GM12864 (cell line): ENCODE results near the gene NEURL4.

Source experiments
- DNase-seq: peaks from one replicate; pipeline ENCODE4 v3.0.0-alpha.2; 2011; ENCODE audit warnings: low read depth
- H3K4me3 ChIP-seq: 2 replicates; pipeline ENCODE4 v1.5.1; 2011; ENCODE audit warnings: mild to moderate bottlenecking, low read depth, low read length, control low read depth
- CTCF ChIP-seq: IDR thresholded peaks from 2 replicates; pipeline ENCODE4 v1.5.1; 2011; ENCODE audit warnings: low read depth, mild to moderate bottlenecking, moderate library complexity, low read length, control low read depth, inconsistent platforms; ENCODE audit errors: missing control alignments

NEURL4 gene

GRCh38 chr17:7354262-7354843 is 25.2 kb upstream of the NEURL4 start:
- TF ChIP-seq CTCF: no peak
- DNase-seq: no peak
- no peak overlapping the region for H3K4me3 ChIP-seq

- no peak for DNase-seq
- no peak for TF ChIP-seq CTCF
- H3K4me3 ChIP-seq: peak overlapping the region; percentile 56; the same call in 1 of the 2 replicates
Measured at GRCh38 chr17:7352910-7353635, 23.9 kb upstream of the NEURL4 start.

GRCh38 chr17:7352503-7352889 is 23.4 kb upstream of the NEURL4 start:
- peak overlapping the region; percentile 56 for H3K4me3 ChIP-seq
- peak; percentile 72 for TF ChIP-seq CTCF
- DNase-seq: no peak

GRCh38 chr17:7351665-7352502 is 22.7 kb upstream of the NEURL4 start, which contains the start of gene KCTD11:
Gene KCTD11, plus strand, starts transcription at chr17:7352162.
- no peak for TF ChIP-seq CTCF
- H3K4me3 ChIP-seq: peak within 1 kb of the TSS; percentile 56
- DNase-seq: peak; percentile 50

- no peak for TF ChIP-seq CTCF
- H3K4me3 ChIP-seq: no peak overlapping the region
- no peak for DNase-seq
Measured at GRCh38 chr17:7348478-7349242, 19.5 kb upstream of the NEURL4 start.

- DNase-seq: no peak
- H3K4me3 ChIP-seq: no peak overlapping the region
- TF ChIP-seq CTCF: no peak
Measured at GRCh38 chr17:7347630-7348477, 18.7 kb upstream of the NEURL4 start.
